Measurements from ENCODE around the gene CYFIP1. TPM values are rescaled to one million over a fixed set of nuclear protein-coding genes. Genes with fewer than 3 reads are reported as not detected.

Gene CYFIP1
- total and polyA plus RNA-seq, 2 of the 8 experiments (the other 6 are each of a cell fraction or from before 2014, with no cell fraction given), result 38.6 to 81.7 TPM

GRCh38 chr15:22917556-22917955, 62.6 kb downstream of the CYFIP1 start (continued):
- no peak for TF ChIP-seq CHD7 (IDR thresholded peaks at IDR 0.05; ENCODE audit: insufficient replicate concordance, low read length)

Measured in H1 (cell line).